Measurements from ENCODE around the gene FAM20C.
"Not testable (repeated sequence)": the region's sequence is repeated elsewhere in the genome, so short reads cannot be mapped to it uniquely, and the experiment has no call there.

The FAM20C gene

GRCh38 chr7:175955-176354, 16.4 kb upstream of the FAM20C start:
- no peak for TF ChIP-seq Cebpa-rat (IDR thresholded peaks at IDR 0.05)
- peaks cover 0 to 13% (median 0%) of the 10 kb centered on the region in 11 experiments; a peak in 6 of 22 replicates for H3K27me3 ChIP-seq
- no peak overlapping the region for H3K9ac ChIP-seq
- peaks cover 27 to 31% (median 29%) of the 10 kb centered on the region in 10 experiments for H3K4me1 ChIP-seq
- no peak overlapping the region for H3K4me3 ChIP-seq
- H3K27ac ChIP-seq = no peak overlapping the region
- H4K20me1 ChIP-seq = no peaks in the 10 kb centered on the region; a peak in 1 of 22 replicates
- no peaks in the 10 kb centered on the region for H3K36me3 ChIP-seq
- H3K4me2 ChIP-seq = no peak overlapping the region
- H3K9me3 ChIP-seq (replicated peaks in 1 of 11) = no peaks in the 10 kb centered on the region

- Histone ChIP-seq H3K36me3 (no peaks in the 10 kb centered on the region), H4K20me1 (no peaks in the 10 kb centered on the region; a peak in 1 of 22 replicates), H3K27me3 (peaks cover 0 to 18% (median 0%) of the 10 kb centered on the region in 11 experiments; a peak in 8 of 22 replicates), H3K27ac (no peak overlapping the region), H3K9ac (no peak overlapping the region), H3K4me1 (peaks cover 32 to 35% (median 34%) of the 10 kb centered on the region in 10 experiments), H3K4me2 (no peak overlapping the region), H3K4me3 (no peak overlapping the region), H3K9me3 (replicated peaks in 1 of 11) (no peaks in the 10 kb centered on the region)
- TF ChIP-seq Cebpa-rat (IDR thresholded peaks at IDR 0.05) = no peak
Measured at GRCh38 chr7:176381-176780, 16.0 kb upstream of the FAM20C start.

- peaks cover 37 to 41% (median 39%) of the 10 kb centered on the region in 10 experiments for H3K4me1 ChIP-seq
- no peak for TF ChIP-seq Cebpa-rat (IDR thresholded peaks at IDR 0.05)
- H3K27ac ChIP-seq = no peak overlapping the region
- H3K36me3 ChIP-seq = no peaks in the 10 kb centered on the region
- no peak overlapping the region for H3K4me2 ChIP-seq
- peaks cover 0 to 23% (median 3%) of the 10 kb centered on the region in 11 experiments; a peak in 14 of 22 replicates for H3K27me3 ChIP-seq
- H3K4me3 ChIP-seq = no peak overlapping the region
- no peaks in the 10 kb centered on the region; a peak in 1 of 22 replicates for H4K20me1 ChIP-seq
- no peaks in the 10 kb centered on the region for H3K9me3 ChIP-seq (replicated peaks in 1 of 11)
- no peak overlapping the region for H3K9ac ChIP-seq
Measured at GRCh38 chr7:176786-177459, 15.4 kb upstream of the FAM20C start.

GRCh38 chr7:178444-178843, 13.9 kb upstream of the FAM20C start:
- Histone ChIP-seq H3K4me2 (peak overlapping the region; percentile 70 to 94 (median 86)), H3K9ac (no peak overlapping the region), H3K27me3 (peaks cover 0 to 38% (median 6%) of the 10 kb centered on the region in 11 experiments; a peak in 14 of 22 replicates)

GRCh38 chr7:179209-179681, 13.1 kb upstream of the FAM20C start:
- Histone ChIP-seq H3K9me3 (replicated peaks in 1 of 11) (no peaks in the 10 kb centered on the region), H4K20me1 (no peaks in the 10 kb centered on the region; a peak in 1 of 22 replicates), H3K4me1 (peaks cover 39 to 64% (median 54%) of the 10 kb centered on the region in 10 experiments), H3K27ac (peak overlapping the region in 7 of 11 experiments; percentile 32 to 50 (median 40); a peak in 10 of 22 replicates), H3K36me3 (no peaks in the 10 kb centered on the region), H3K4me3 (peak overlapping the region in 1 of 10 experiments; percentile 42; a peak in 1 of 20 replicates), H3K4me2 (peak overlapping the region; percentile 70 to 94 (median 86)), H3K9ac (peak overlapping the region in 9 of 11 experiments; percentile 17 to 54 (median 34); a peak in 12 of 22 replicates), H3K27me3 (peaks cover 0 to 38% (median 6%) of the 10 kb centered on the region in 11 experiments; a peak in 14 of 22 replicates)
- TF ChIP-seq Cebpa-rat (IDR thresholded peaks at IDR 0.05) = no peak

More at GRCh38 chr7:178444-178843, 13.9 kb upstream of the FAM20C start:
- no peak overlapping the region for H3K27ac ChIP-seq
- H3K9me3 ChIP-seq (replicated peaks in 1 of 11) = no peaks in the 10 kb centered on the region
- peaks cover 39 to 56% (median 52%) of the 10 kb centered on the region in 10 experiments for H3K4me1 ChIP-seq
- no peak overlapping the region for H3K4me3 ChIP-seq
- H4K20me1 ChIP-seq = no peaks in the 10 kb centered on the region; a peak in 1 of 22 replicates
- no peaks in the 10 kb centered on the region for H3K36me3 ChIP-seq
- no peak for TF ChIP-seq Cebpa-rat (IDR thresholded peaks at IDR 0.05)

GRCh38 chr7:179948-180694, 12.2 kb upstream of the FAM20C start:
- Histone ChIP-seq H4K20me1 (no peaks in the 10 kb centered on the region; a peak in 1 of 22 replicates), H3K36me3 (no peaks in the 10 kb centered on the region), H3K4me1 (peaks cover 39 to 68% (median 54%) of the 10 kb centered on the region in 10 experiments), H3K4me2 (peak overlapping the region; percentile 70 to 94 (median 86)), H3K9me3 (replicated peaks in 1 of 11) (no peaks in the 10 kb centered on the region), H3K4me3 (no peak overlapping the region), H3K27me3 (peaks cover 0 to 38% (median 6%) of the 10 kb centered on the region in 11 experiments; a peak in 14 of 22 replicates), H3K9ac (peak overlapping the region in 9 of 11 experiments; percentile 19 to 54 (median 34); a peak in 11 of 22 replicates), H3K27ac (peak overlapping the region in 4 of 11 experiments; percentile 8 to 37 (median 30); a peak in 2 of 22 replicates)
- no peak for TF ChIP-seq Cebpa-rat (IDR thresholded peaks at IDR 0.05)

- TF ChIP-seq Cebpa-rat (IDR thresholded peaks at IDR 0.05) = no peak
- no peaks in the 10 kb centered on the region for H3K36me3 ChIP-seq
- H3K4me3 ChIP-seq = no peak overlapping the region
Measured at GRCh38 chr7:181738-182137, 10.6 kb upstream of the FAM20C start.

GRCh38 chr7:182502-182901, 9.9 kb upstream of the FAM20C start:
- not testable (repeated sequence) for H3K4me3 ChIP-seq; H3K9ac ChIP-seq; H3K36me3 ChIP-seq; H4K20me1 ChIP-seq; H3K9me3 ChIP-seq (replicated peaks in 1 of 11); H3K27ac ChIP-seq
- H3K27me3 ChIP-seq = peaks cover 0 to 46% (median 6%) of the 10 kb centered on the region in 11 experiments; a peak in 14 of 22 replicates
- peak overlapping the region in 8 of 11 experiments; percentile 29 to 94 (median 88); a peak in 15 of 22 replicates for H3K4me2 ChIP-seq
- peaks cover 49 to 80% (median 71%) of the 10 kb centered on the region in 10 experiments for H3K4me1 ChIP-seq

More at GRCh38 chr7:181738-182137, 10.6 kb upstream of the FAM20C start:
- Histone ChIP-seq H3K27me3 (peaks cover 0 to 39% (median 6%) of the 10 kb centered on the region in 11 experiments; a peak in 14 of 22 replicates), H4K20me1 (no peaks in the 10 kb centered on the region), H3K4me2 (peak overlapping the region in 10 of 11 experiments; percentile 55 to 94 (median 86); a peak in 20 of 22 replicates), H3K4me1 (peaks cover 41 to 73% (median 63%) of the 10 kb centered on the region in 10 experiments), H3K27ac (no peak overlapping the region), H3K9ac (peak overlapping the region in 4 of 11 experiments; percentile 4 to 42 (median 26); a peak in 5 of 22 replicates), H3K9me3 (replicated peaks in 1 of 11) (no peaks in the 10 kb centered on the region)
